Measurements from ENCODE around the gene CIAO2B.
A peak's percentile ranks its signal among the peaks of the same experiment; 100 is the strongest.
"Not testable (repeated sequence)": the region's sequence is repeated elsewhere in the genome, so short reads cannot be mapped to it uniquely, and the experiment has no call there.

CIAO2B gene

DNA sequence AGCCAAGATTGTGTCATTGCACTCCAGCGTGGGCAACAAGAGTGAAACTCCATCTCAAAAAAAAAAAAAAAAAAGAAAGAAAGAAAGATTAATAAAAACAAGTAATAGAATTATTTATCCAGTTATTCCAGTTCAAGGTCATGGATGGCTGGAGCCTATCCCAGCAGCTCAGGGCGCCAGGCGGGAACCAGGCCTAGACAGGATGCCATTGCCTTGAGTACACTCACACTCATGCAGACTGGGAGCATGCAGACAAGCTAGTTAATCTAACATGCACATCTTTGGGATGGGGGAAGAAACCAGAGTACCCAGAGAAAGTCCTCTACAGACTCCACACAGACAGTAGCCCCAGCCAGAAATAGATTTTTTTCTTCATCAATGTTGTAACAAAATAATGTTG lies 36.0 kb downstream of the CIAO2B start:
- no peak for DNase-seq (ENCODE audit: low read depth)
- H3K4me3 ChIP-seq (ENCODE audit: low read depth, low read length), result no peak overlapping the region
- TF ChIP-seq, protein P1, sequence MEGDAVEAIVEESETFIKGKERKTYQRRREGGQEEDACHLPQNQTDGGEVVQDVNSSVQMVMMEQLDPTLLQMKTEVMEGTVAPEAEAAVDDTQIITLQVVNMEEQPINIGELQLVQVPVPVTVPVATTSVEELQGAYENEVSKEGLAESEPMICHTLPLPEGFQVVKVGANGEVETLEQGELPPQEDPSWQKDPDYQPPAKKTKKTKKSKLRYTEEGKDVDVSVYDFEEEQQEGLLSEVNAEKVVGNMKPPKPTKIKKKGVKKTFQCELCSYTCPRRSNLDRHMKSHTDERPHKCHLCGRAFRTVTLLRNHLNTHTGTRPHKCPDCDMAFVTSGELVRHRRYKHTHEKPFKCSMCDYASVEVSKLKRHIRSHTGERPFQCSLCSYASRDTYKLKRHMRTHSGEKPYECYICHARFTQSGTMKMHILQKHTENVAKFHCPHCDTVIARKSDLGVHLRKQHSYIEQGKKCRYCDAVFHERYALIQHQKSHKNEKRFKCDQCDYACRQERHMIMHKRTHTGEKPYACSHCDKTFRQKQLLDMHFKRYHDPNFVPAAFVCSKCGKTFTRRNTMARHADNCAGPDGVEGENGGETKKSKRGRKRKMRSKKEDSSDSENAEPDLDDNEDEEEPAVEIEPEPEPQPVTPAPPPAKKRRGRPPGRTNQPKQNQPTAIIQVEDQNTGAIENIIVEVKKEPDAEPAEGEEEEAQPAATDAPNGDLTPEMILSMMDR (IDR thresholded peaks at IDR 0.05; ENCODE audit: control insufficient read depth, extremely low read depth, insufficient read depth), result no peak

DNA sequence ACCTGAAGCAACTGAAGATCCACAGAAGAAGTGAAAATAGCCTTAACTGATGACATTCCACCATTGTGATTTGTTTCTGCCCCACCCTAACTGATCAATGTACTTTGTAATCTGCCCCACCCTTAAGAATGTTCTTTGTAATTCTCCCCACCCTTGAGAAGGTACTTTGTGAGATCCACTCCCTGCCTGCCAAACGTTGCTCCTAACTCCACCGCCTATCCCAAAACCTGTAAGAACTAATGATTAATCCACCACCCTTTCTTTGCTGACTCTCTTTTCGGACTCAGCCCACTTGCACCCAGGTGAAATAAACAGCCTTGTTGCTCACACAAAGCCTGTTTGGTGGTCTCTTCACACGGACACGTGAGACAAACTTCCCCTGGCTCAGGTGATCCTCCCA lies 37.5 kb downstream of the CIAO2B start:
- H3K4me3 ChIP-seq (ENCODE audit: low read depth, low read length); DNase-seq (ENCODE audit: low read depth): not testable (repeated sequence)

DNA sequence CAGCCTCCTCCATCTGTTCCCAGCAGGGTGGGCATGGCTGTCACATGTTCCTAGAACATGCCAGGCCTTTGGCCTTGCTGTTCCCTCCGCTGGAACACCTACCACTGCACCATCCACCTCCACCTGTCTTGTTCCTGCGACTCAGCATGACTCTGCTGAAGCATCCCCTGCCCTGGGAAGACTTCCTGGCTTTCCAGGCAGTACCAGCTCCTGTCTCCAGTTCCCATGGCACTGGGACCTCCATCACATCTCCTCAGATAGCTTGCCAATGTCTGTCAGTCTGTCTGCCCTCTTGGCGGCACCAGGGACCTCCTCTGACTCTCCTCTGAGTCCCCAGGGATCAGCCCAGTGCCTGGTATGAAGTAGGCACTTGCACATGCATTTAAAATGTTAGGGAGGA lies 38.2 kb downstream of the CIAO2B start:
- TF ChIP-seq, protein P1 (IDR thresholded peaks at IDR 0.05; ENCODE audit: control insufficient read depth, extremely low read depth, insufficient read depth), result no peak
- no peak for DNase-seq (ENCODE audit: low read depth)
- H3K4me3 ChIP-seq (ENCODE audit: low read depth, low read length), result no peak overlapping the region

DNA sequence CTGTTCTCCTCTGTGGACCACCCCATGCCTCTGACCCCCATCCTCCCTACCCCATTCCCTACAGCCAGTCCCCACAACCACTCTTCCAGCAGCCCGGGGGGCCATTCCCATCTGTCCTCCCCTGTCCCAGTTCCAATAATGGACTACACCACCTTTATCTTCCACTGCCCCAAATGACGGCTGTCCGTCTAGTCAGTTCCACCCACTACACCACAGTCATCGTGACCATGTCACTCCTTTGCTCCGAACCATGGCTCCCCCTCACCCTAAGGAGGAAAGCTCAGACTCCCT lies 38.6 kb downstream of the CIAO2B start:
- TF ChIP-seq, protein P1 (IDR thresholded peaks at IDR 0.05; ENCODE audit: control insufficient read depth, extremely low read depth, insufficient read depth), result no peak
- H3K4me3 ChIP-seq (ENCODE audit: low read depth, low read length), result no peak overlapping the region
- no peak for DNase-seq (ENCODE audit: low read depth)

DNA sequence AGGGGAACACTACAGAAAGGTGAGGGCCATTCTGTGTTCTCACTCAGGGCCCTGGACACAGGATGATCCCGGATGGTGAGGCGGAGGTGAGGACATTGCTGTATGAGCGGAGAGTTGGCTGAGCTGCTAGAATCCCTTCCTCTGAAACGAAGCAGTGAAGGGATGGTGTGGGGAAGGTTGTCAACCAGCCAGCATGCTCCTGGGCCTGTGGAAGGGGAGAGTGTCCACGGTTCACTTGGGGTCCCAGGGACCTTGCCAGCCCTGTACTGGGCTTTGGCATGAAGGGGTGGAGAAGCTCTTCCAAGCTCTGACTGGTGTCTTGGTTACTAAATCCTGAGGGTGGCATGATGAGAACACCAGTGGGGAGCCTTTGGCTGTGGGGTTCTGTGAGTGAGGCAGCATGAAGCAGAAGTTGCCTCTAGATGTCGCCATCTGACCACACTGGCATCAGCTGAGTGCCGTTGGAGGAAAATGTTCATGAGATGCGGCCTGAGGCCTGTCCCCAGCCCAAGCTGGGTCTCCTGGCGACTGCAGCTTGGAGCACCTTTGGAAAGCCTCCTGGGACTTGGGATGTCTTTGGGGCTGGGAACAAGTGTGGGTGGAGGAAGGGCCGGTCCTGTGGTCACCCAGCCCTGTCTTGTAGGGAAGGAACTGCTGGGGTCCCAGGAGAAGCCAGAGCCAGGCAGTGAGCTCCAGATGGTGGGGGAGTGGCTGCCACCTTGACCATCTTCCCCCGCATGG lies 39.1 kb downstream of the CIAO2B start:
- TF ChIP-seq, protein P1 (IDR thresholded peaks at IDR 0.05; ENCODE audit: control insufficient read depth, extremely low read depth, insufficient read depth), result peak; percentile 91
- no peak for DNase-seq (ENCODE audit: low read depth)
- no peak overlapping the region for H3K4me3 ChIP-seq (ENCODE audit: low read depth, low read length)

DNA sequence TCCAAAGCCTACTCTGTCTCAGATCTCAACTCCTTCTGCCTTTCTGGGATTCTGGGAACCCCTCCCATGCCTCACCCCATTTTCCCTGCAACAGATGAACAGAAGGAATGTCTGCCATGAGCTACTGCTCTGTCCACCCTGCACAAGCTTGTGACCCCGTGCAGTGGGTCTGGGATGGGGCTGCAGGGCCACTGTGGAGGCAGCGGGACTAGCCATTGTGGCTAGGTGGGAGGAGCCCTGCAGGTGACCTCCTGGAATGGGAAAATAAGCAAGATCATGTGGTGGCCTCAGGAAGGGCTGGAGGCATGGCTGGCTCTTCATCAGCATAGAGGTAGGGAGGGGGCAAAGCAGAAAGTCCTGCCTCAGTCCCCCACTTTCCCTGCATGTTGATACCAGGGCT lies 40.1 kb downstream of the CIAO2B start:
- TF ChIP-seq, protein P1 (IDR thresholded peaks at IDR 0.05; ENCODE audit: control insufficient read depth, extremely low read depth, insufficient read depth), result no peak
- no peak for DNase-seq (ENCODE audit: low read depth)

DNA sequence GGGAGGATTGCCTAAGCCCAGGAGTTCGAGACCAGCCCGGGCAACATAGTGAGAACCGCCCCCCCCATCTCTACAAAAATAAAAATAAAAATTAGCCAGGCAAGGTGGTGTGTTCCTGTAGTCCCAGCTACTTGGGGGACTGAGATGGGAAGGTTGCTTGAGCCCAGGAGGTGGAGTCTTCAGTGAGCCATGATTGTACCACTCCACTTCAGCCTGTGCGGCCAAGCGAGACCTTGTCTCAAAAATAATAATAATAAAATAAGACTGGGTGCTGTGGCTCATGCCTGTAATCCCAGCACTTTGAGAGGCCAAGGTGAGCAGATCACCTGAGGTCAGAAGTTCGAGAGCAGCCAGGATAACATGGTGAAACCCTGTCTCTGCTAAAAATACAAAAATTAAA lies 42.4 kb downstream of the CIAO2B start:
- TF ChIP-seq, protein P1 (IDR thresholded peaks at IDR 0.05; ENCODE audit: control insufficient read depth, extremely low read depth, insufficient read depth), result no peak
- DNase-seq (ENCODE audit: low read depth), result no peak
- no peak overlapping the region for H3K4me3 ChIP-seq (ENCODE audit: low read depth, low read length)

More for the DNA sequence above, 40.1 kb downstream of the CIAO2B start:
- H3K4me3 ChIP-seq (ENCODE audit: low read depth, low read length), result no peak overlapping the region

Data from LNCaP clone FGC (cell line).